ENCODE data around the gene AADACL4. TPM values are rescaled to one million over a fixed set of nuclear protein-coding genes. Genes with fewer than 3 reads are reported as not detected.
"Not testable (repeated sequence)": the region's sequence is repeated elsewhere in the genome, so short reads cannot be mapped to it uniquely, and the experiment has no call there.

The AADACL4 gene
- polyA plus RNA-seq, 4 donors: 1.0 to 1.8 (median 1.2) TPM

- no peak for DNase-seq (ENCODE audit: low read depth in 4 of 4, low spot score in 3 of 4)
These were observed 62.2 kb downstream of the AADACL4 start for GRCh38 chr1:12706061-12706460.

GRCh38 chr1:12708396-12709090 is 64.7 kb downstream of the AADACL4 start:
- DNase-seq (ENCODE audit: low read depth in 4 of 4, low spot score in 3 of 4): no peak

- no peak for DNase-seq (ENCODE audit: low read depth in 4 of 4, low spot score in 3 of 4)
These were observed 65.2 kb downstream of the AADACL4 start for GRCh38 chr1:12709091-12709491.

- DNase-seq (ENCODE audit: low read depth in 4 of 4, low spot score in 3 of 4): no peak
These were observed 65.8 kb downstream of the AADACL4 start for GRCh38 chr1:12709696-12710095.

GRCh38 chr1:12711536-12711935 is 67.7 kb downstream of the AADACL4 start:
- no peak for DNase-seq (ENCODE audit: low read depth in 4 of 4, low spot score in 3 of 4)

GRCh38 chr1:12712076-12712475 is 68.2 kb downstream of the AADACL4 start:
- no peak for DNase-seq (ENCODE audit: low read depth in 4 of 4, low spot score in 3 of 4)

GRCh38 chr1:12712929-12713328 is 69.0 kb downstream of the AADACL4 start:
- DNase-seq (ENCODE audit: low read depth in 4 of 4, low spot score in 3 of 4): no peak

GRCh38 chr1:12713651-12714050 is 69.8 kb downstream of the AADACL4 start:
- not testable (repeated sequence) for DNase-seq (ENCODE audit: low read depth in 4 of 4, low spot score in 3 of 4)

- DNase-seq (ENCODE audit: low read depth in 4 of 4, low spot score in 3 of 4): no peak
These were observed 71.0 kb downstream of the AADACL4 start for GRCh38 chr1:12714710-12715475.

- no peak for DNase-seq (ENCODE audit: low read depth in 4 of 4, low spot score in 3 of 4)
These were observed 72.1 kb downstream of the AADACL4 start, which contains the start of gene AADACL3 for GRCh38 chr1:12715896-12716437. AADACL3 (plus strand) TSS chr1:12716110; CDS start chr1:12716177, 67 bp downstream.

Other genes starting within 250 kb of the AADACL4 start
- gene DHRS3, start 25.9 kb upstream of the AADACL4 start, polyA plus RNA-seq (ENCODE audit: insufficient read length in 4 of 4): 100 to 1,000 TPM in 1 of 4 donors, 10 to 100 TPM in 3; 81.3 to 236 (median 88.0) TPM
- not detected for gene AADACL3, start 72.0 kb downstream of the AADACL4 start, polyA plus RNA-seq (ENCODE audit: insufficient read length in 4 of 4)
- 1 to 10 TPM in 3 of 4 donors, under 1 TPM in 1; 0.07 to 1.7 (median 1.1) TPM for gene CFAP107, start 102.1 kb downstream of the AADACL4 start, polyA plus RNA-seq (ENCODE audit: insufficient read length in 4 of 4)
- gene PRAMEF12, start 129.7 kb downstream of the AADACL4 start, polyA plus RNA-seq (ENCODE audit: insufficient read length in 4 of 4): not detected
- gene PRAMEF1, start 147.3 kb downstream of the AADACL4 start, polyA plus RNA-seq (ENCODE audit: insufficient read length in 4 of 4): not detected
- gene PRAMEF11, start 187.3 kb downstream of the AADACL4 start, polyA plus RNA-seq (ENCODE audit: insufficient read length in 4 of 4): not detected
- gene HNRNPCL1, start 204.6 kb downstream of the AADACL4 start, polyA plus RNA-seq (ENCODE audit: insufficient read length in 4 of 4): not detected
- gene PRAMEF2, start 213.0 kb downstream of the AADACL4 start, polyA plus RNA-seq (ENCODE audit: insufficient read length in 4 of 4): not detected
- gene PRAMEF4, start 242.1 kb downstream of the AADACL4 start, polyA plus RNA-seq (ENCODE audit: insufficient read length in 4 of 4): not detected